ENCODE data around the gene C15orf61.

The C15orf61 gene

DNA sequence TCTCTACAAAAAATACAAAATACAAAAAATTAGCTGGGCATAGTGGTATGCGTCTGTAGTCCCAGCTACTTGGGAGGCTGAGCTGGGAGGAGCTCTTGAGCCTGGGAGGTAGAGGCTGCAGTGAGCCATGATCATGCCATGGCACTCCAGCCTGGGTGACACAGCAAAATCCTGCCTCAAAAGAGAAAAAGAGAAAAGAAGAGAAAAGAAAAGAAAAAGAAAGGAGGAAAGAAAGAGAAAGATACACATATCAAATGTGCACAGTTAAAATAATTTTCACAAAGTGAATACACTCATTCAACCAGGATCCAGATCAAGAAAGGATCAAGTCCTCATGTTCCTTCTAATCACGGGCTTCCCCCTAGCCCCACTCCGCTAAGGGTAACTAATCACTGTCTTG, 5.8 kb upstream of the C15orf61 start:
- no peak for DNase-seq

DNA sequence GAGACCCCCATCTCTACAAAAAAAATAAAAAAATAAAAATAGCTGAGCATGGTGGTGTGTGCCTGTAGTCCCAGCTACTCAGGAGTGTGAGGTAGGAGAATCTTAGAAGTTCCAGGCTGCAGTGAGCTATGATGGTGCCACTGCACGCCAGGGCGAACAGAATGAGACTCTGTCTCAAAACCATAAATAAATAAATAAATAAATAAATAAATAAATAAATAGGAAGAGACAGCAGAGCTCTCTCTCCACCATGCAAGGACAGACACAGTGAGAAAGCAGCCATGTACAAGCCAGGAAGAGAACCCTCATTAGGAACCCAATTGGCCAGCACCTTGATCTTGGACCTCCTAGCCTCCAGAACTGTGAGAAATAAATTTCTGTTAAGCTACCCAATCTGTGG, 5.4 kb upstream of the C15orf61 start:
- no peak for DNase-seq

DNA sequence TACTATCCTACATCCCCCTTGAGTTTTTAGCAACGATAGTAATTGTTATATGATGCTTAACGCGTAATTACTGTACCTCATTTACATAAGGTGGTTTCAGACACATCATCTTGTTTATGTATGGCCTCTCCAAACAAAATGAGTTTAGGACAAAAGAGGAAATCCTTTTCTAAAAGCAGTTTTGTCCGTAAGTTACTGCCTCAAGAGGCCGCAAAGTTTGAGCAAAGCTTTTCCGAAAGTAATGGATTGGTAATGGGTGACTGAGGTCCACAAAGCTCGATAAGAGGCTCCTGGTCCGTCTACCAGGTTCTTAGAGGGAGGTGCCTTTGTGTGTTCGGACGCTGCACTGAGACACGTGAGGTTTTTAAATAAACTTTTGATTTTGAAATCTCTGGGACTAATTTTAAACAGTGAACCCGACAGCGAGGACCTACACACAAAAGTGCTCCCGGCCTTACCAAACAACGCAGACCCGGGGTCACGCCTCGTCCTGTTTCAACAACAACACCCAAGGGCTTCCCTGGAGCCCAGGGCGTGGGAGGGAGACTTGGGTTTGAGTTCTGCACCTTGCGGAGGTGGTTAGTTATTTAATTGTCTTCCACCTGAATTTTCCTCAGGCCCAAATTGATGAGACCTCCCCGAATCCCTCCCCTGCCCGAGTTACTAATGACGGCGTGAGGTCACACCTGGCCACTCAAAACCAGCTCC, 456 bp upstream of the C15orf61 start:
- no peak for DNase-seq

DNA sequence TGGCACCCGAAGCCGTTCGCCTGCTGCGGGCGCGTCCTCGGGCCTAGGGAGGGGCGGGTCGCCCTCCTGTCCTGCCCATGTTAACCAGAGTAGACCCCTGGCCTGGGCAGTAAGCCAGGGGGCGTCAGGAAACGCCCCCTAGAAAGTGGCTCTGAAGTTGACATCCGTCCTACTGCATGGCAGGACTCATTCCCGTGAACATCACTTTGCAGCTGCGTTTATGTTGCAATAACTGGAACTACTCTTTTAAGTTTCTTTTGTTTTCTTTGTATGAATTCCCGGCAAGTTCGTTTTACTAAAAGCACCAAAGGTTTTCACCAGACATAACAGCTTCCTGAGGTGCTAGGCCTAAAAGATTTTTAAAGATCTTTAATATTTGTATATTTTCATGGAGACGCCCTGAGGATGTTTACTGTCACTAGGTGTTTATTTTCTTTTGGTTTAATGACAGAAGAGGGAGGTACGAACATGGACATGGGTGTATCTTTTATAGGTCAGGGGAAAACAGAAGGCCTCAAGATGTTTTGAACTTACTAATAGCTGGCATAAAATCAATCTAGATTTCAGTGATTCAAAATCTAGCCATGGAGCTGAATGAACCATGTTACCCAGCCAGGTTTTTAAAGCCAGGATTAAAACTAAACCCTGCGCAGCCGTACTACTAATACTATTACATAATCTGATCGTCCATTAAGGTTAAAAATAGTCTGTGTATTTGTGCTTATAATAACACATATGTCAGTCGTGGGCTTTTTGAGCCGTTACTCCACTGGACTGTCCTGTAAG, 1.0 kb downstream of the C15orf61 start:
- DNase-seq: no peak

DNA sequence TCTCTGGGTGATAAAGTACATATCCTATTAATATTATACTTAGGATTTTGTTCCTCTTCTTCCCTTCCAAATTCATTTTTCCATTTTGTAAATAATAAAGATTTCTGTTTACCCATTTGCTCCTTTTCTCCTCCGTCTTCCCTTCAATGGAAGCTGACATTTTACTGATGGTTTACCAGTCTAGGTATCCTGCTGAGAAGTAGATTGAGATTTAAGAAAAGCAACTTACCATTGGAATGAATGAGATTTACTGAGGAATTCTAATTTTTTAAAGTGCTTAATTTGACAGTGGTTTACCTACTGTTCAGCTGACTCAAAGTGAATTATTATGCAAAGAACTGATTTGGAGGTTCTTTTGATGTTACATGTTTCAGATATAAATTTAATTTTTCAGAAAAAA, 2.4 kb downstream of the C15orf61 start:
- DNase-seq: no peak

DNA sequence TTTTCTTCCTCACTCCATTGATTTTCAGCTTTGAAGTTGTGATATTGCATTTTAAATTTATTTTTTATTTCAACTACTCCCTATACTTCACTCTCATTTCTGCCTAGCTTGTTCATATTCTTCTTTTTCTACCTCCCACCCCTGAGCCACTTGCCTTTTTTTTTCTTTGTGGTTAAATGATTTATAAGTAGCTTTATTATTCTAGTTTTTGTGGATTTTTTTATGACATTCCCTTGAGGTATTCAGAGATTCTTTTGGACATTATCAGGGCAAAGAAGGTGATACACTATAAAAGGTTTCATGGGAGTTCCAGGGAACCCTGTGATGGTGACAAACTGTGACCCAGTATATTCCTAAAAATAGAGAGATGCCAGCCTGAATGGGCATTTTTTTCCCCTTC, 3.3 kb downstream of the C15orf61 start:
- no peak for DNase-seq

DNA sequence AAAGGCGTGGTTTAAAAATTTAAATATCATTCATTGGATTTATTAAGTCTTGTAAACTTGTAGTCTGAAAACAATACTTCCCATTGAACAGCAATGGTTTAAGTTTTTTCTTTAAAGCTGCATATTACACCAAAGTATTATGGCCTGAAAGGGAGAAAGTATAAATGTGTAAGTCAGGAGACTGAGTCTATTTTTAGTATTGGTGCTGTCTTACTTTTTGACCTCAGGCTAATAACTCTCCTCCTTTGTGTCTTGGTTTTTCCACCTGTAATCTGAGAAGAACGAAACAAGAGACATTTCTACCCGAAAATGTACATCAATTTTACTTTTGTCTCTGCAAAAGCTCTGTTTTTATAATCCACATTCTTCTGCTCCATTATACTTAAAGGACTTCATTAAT, 7.6 kb downstream of the C15orf61 start:
- DNase-seq: no peak

DNA sequence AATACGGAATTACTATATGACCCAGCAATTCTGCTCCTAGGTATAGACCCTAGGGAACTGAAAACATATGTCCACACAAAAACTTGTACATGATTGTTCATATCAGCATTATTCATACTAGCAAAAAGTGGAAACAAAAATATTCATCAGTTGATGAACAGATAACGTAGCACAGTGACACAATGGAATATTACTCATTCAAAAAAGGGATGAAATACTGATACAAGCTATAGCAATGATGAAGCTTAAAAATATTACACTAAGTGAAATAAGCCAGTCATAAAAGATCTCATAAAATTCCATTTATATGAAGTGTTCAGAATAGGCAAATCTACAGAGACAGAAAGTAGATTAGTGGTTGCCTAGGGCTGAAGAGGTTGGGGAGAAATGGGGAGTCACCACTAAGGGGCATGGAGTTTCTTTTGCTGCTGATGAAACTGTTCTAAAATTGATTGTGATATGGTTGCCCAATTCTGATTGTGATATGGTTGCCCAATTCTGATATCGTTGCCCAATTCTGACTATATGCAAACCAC, 10.5 kb downstream of the C15orf61 start:
- DNase-seq: no peak

DNA sequence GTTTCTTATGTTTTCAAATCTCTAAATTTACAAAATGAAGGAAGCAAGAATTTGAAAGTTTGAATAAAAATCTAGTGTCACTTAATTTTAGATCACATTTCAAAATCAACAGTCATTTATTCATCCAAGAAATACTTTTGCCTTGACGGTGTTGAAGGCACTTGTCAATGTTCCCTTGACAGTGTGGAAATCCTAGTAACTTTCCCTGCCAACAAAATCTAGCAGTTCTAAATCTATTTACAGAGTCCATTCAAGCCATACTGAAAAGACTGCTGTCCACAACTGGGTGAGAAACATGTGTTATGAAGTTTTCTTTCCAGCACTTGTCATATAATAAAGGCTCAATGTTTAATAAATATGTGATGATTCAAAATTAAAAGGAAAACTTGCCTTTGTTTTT, 12.9 kb downstream of the C15orf61 start:
- no peak for DNase-seq

DNA sequence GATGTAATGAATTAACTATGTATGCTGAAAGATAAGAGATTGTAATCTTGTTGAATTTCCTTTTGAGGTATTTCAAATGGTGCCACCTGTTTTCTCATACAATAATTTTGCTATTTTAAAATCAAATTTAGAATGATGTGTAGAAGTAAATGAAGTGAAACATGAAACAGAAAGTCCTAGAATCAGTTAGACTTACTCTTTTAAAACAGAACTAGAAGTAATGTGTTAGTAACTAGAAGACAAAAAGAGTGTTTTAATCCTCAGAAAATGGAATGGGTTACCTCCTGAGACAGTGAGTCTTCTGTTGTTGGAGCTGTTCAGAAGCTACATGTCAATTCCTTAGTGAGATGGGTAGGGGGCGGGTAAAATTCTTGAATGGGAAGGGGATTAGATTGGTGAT, 13.4 kb downstream of the C15orf61 start:
- DNase-seq: no peak

DNA sequence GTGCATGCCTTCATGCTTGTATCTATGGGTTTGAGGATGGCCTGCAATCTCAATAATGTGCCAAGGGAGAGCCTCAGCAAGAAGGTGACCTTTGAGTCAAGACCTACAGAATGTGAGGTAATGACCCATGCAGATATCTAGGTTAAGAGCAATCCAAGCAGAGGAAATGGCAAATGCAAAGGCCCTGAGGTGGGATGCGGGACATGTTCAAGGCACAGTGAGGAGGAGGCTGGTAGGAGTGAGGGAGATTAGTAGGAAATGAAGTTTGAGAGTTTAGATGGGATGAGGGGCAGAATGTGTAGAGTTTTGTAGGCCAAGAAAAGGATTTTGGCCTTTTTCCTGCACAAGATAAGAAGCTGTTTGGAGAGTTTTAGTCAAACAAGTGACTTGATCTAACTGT, 16.8 kb downstream of the C15orf61 start:
- DNase-seq: no peak

DNA sequence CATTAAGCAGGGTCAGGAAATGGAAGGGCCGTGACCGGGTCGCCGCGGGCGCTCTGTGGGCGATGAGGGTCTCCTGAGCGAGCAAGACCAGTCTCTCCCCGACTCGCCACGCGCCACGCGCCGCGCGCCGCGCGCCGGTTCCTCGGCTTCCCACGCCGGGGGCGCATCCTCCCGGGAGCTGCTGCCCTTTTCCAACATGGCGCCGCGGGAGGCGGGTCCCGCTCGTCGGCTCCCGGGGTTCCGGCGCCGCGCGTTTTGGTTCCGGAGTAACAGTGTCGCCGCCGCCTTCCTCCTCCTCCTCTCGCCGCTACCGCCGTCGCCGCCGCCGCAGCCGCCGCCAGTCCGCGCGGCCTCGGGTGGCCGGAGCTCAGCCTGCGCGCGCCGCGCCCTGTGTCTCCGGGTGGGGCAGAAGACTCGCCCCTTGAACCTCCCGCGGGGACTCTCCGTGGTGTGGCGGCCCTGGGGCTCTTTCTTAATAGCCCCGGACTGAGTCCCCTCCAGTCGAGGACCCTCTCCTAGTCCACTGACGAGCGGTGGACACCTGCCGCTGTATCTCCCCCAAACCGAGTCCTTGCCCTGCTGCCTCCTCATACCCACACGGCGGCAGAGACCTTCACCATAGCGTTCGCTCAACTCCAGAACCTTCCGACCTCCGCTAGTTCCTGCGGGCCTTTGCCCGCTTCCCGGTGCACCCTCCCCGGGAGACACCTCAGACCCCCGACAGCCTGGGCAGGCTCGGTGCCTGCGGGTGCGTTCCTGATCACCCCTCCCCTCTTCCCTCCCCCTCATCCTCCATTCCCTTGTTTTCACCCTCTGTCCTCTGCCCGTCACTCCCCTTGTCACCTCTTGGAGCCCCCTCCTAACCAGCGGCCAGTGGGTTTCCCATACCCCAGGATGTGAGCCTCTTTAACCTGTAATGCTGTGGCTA, 21.8 kb downstream of the C15orf61 start, which contains the start of gene MAP2K5:
TSS of gene MAP2K5 (plus strand) at position 284 of the 928 bp plus-strand sequence. CDS start at position 917, 633 bp downstream.
- peak; percentile 73 for DNase-seq

DNA sequence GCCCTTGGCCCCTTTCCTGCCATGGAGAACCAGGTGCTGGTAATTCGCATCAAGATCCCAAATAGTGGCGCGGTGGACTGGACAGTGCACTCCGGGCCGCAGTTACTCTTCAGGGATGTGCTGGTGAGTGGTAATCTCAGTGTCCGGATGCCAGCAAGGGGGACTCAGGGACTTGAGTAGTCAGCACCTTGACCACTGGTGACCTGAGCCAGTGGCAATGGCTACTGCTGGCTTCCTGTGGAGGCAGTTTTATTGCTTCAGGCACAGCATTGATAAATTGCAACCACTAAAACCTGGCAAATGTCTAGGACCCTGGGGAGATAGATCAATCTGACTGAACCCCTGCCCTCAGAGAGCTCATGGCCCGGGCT, 22.4 kb downstream of the C15orf61 start:
- peak; percentile 15 for DNase-seq

DNA sequence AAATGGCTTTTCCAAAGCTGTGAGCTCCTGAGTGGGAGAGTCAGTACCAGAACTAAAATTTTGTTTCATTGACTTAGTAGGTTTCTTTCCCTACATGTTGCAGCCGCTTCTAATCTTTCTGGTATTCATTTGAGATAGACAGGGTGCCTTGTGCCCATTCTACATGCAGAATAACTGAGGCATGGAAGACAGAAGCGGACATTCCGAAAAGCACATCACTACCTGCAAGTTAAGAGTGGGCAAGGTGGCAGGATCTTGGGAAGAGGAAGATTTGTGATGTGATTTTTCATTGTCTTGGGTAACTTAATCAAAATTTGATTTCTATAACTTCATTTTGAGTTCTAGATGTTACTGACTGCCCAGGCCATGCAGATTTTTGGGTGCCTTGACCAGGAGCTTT, 23.5 kb downstream of the C15orf61 start:
- no peak for DNase-seq

DNA sequence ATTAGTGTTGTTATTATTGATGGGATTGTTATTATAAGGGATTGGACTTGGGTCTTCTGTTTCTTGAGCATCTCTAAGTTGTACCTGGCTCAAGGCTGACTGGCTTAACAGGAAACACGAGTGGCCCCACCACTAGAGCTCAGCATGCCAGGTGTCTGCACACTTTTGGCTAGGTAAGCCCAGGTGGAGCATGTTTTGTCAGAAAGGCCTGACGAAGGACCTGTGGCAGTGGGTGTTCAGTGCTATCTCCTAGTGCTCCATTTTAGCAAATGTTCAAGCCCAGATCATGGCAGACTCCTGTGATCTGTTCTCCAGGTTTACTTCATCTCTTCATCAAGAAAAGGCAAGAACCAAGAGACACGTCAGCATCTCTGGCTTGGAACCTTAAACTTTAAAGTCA, 24.9 kb downstream of the C15orf61 start:
- no peak for DNase-seq

DNA sequence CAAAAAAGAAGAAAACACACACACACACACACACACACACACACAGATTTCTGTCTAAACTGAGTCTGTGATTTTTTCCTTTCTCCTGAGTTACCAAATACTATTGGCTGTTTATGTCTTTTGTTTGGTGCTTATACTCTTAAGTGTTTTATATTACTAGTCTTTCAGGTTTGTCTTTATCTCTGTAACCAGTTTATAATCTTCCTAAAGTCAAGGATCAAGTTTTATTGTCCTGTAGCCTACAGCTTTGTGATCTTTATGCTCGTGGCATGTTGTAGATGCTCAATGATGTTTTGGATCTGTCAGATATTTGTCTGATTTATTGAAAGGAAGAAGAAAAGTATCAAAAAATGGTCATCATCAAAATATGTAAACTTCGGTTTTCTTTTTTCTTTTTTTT, 26.1 kb downstream of the C15orf61 start:
- no peak for DNase-seq

DNA sequence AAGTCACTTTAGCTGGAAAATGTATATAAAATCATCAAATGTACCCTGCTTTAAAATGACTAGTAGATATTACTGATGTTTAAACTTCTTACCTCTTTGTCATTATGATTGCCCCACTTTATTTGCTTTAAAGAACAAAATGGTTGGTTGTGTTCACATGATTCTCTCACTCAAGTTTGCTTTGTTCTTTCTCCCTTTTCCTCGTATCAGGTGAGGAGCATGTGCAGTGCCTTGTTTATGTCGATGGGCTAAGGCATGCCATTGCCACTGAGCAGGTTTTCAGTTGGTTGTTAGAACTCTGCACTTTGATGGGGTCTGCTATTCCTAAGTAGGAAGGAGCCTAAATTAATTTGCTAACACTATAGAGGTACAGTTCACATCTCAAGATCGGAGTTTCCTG, 26.9 kb downstream of the C15orf61 start:
- DNase-seq: no peak

DNA sequence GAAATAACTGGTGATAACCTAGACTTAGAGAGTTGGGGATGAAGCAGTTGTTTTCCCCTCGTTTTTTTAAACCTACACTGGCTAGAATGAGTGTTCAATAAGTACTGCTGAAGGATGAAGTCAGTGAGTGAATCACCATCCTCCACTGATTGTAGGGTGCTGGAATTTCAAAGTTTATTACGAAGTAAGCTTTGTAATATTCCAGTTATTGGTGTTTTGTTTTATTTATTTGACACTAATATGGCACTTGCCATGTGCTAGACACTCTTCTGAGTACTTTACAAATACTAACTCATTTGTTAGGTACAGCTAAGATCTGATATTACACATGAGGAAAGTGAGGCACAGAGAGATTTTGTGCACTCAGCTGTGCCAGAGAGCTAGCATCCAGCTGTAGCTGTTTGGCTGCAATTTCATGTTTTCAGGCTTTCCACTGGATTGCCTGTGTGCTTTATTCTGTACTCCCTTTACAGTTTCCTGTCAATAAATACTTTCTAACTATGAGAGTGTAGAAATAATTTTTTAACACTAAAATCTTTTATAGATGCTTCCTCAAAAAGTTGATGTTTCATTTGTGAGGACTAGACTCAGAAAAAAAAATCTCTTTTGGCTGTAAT, 27.4 kb downstream of the C15orf61 start:
- DNase-seq: no peak

DNA sequence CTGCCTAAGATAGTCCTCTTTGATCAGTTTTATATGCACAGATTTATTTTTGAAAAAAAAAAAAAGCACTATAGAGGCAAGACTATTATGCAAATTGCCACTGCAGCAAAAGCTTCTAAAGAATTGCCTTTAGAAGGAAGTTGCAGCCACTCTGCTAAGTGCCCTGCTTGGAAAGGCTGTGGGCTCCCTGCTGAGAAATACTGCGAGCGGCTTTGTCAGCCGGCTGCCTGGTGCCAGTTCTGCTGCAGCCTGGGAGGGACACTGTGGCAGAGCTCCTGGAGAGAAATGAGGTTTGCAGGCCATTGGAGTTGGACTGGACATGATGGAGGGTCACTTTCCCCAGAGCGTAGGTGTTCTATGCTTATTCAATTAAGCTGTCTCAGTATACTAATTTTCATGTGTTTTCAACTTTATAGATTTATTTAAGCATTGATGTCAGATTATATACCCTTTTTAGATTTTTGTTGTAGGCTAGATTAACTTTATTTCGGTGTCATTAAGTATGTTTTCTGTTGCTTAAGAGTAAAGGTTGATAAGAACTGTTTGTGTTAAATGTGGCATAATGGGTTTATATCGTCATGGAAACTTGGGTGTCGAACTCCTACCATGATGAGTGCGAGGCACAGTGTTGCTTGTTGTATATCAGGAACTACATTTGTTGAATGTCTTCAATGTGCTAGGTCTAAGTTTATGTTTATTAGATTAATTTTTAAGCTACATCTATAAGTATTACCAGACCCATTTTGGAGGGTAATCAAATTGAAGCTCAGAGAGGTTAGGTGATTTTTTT, 28.1 kb downstream of the C15orf61 start:
- peak; percentile 73 for DNase-seq

DNA sequence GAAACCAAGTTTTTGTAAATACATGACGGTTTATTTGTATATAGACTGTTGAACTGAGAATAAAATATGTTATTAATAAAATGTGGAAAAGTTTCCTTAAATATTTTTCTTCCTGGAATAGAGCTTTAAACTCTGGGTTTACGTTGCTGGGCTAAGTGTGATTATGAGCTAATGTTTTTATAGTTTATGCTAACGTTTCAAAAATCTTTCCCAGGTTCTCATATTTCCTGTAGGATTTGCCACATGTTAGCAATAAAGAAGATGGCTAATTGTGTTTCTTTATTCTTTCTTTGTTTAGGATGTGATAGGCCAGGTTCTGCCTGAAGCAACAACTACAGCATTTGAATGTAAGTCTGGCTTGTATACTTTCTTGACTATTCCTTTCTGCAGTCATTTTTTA, 28.8 kb downstream of the C15orf61 start:
- no peak for DNase-seq

DNA sequence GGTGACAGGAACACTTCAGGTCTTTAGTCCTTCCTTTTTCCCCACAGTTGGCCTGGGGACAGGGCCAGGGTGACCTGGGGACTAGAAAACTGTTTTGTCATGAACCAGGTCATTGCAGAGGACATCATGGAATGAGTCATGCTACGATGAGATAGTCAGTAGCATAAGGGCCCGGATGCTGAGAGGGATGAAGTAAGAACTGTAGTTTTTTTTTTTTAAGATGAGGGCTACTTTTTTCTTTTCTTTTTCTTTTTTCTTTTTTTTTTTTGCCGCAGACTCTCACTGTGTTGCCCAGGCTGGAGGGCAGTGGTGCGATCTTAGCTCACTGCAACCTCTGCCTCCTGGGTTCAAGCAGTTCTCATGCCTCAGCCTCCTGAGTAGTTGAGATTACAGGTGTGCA, 29.6 kb downstream of the C15orf61 start:
- no peak for DNase-seq

DNA sequence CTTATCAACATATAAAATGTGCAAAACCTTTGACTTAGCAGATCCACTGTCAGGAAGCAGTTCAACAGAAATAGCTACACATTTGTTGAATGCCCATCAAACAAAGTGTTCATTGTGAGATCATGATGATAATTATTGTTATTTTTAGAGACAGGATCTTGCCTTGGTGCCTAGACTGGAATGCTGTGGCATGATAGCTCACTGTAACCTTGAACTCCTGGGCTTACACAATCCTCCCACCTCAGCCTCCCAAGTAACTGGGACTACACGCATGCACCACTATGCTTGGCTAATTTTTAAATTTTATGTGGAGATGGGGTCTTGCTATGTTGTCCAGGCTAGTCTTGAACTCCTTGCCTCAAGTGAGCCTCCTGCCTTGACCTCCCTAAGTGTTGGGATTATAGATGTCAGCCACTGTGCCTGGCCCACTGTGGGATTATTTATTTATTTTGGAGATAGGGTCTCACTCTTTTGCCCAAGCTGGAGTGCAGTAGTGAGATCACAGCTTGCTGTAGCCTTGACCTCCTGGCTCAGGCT, 30.3 kb downstream of the C15orf61 start:
- DNase-seq: no peak

Data from NCI-H146 (cell line).